ENCODE data around the gene TGFBR2. TPM values are rescaled to one million over a fixed set of nuclear protein-coding genes. Genes with fewer than 3 reads are reported as not detected.

The TGFBR2 gene
- total and polyA plus RNA-seq, 2 of the 13 experiments (the other 11 are each of a cell fraction or from before 2014, with no cell fraction given) = 82.2 to 187 TPM

DNA sequence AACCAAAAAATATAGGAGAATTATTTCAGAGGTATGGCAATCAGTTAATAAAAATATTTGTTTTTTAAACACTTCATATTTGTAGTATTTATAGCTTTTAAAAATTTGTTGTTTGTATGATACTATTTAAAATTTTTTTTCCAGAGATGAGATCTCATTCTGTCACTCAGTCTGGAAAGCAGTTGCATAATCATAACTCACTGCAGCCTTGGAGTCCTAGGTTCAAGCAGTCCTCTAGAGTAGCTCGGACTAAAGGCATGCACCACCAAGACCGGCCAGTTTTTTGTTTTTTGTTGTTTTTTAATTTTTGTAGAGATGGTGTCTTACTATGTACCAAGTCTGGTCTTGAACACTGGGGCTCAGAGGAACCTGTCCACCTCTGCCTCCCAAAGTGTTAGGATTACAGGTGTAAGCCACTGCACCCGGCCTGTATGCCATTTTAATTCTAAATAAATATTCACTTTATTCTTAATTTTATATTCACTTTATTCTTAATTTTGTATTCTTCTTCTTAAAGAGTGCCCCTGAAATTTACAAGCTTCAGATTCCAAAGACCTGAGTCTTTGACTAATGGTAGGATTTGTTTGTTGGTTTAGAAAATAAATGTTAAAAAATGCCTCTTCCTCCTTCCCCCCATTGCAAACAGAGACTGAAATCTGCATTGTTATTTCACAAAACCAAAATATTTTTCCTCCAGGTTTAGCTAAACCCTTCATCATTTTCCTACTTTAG lies 9.4 kb downstream of the TGFBR2 start (continued):
- TF ChIP-seq MBNL3 (CRISPR knock-in tag; conservative IDR thresholded peaks at IDR 0.05) (no peak), CENPX (CRISPR knock-in tag; IDR thresholded peaks at IDR 0.05) (no peak), ZNF7 (CRISPR knock-in tag; IDR thresholded peaks at IDR 0.05) (no peak), MTF1 (CRISPR knock-in tag; IDR thresholded peaks at IDR 0.05) (no peak), ONECUT2 (CRISPR knock-in tag; IDR thresholded peaks at IDR 0.05) (no peak), ZNF766 (CRISPR knock-in tag; IDR thresholded peaks at IDR 0.05; ENCODE audit: borderline replicate concordance) (no peak), PITX1 (CRISPR knock-in tag; IDR thresholded peaks at IDR 0.05) (no peak), ZNF629 (CRISPR knock-in tag; conservative IDR thresholded peaks at IDR 0.05) (no peak), POLR2G (IDR thresholded peaks at IDR 0.05; ENCODE audit: low read depth, low read length) (0 out of 2 replicates have a peak, but pooled peaks have one; percentile 16), ZNF205 (CRISPR knock-in tag; IDR thresholded peaks at IDR 0.05) (no peak), ZNF331 (CRISPR knock-in tag; IDR thresholded peaks at IDR 0.05) (no peak), JARID2 (CRISPR knock-in tag; IDR thresholded peaks at IDR 0.05; ENCODE audit: insufficient replicate concordance) (no peak), MAFF (IDR thresholded peaks at IDR 0.05; ENCODE audit: low read depth, low read length) (no peak), EED (CRISPR knock-in tag; IDR thresholded peaks at IDR 0.05) (no peak), RBM22 (optimal IDR thresholded peaks at IDR 0.05; ENCODE audit: low read length) (peak; percentile 90)
- TF ChIP-seq, protein P1, sequence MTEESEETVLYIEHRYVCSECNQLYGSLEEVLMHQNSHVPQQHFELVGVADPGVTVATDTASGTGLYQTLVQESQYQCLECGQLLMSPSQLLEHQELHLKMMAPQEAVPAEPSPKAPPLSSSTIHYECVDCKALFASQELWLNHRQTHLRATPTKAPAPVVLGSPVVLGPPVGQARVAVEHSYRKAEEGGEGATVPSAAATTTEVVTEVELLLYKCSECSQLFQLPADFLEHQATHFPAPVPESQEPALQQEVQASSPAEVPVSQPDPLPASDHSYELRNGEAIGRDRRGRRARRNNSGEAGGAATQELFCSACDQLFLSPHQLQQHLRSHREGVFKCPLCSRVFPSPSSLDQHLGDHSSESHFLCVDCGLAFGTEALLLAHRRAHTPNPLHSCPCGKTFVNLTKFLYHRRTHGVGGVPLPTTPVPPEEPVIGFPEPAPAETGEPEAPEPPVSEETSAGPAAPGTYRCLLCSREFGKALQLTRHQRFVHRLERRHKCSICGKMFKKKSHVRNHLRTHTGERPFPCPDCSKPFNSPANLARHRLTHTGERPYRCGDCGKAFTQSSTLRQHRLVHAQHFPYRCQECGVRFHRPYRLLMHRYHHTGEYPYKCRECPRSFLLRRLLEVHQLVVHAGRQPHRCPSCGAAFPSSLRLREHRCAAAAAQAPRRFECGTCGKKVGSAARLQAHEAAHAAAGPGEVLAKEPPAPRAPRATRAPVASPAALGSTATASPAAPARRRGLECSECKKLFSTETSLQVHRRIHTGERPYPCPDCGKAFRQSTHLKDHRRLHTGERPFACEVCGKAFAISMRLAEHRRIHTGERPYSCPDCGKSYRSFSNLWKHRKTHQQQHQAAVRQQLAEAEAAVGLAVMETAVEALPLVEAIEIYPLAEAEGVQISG (CRISPR knock-in tag; IDR thresholded peaks at IDR 0.05) = no peak
- TF ChIP-seq, protein P2, sequence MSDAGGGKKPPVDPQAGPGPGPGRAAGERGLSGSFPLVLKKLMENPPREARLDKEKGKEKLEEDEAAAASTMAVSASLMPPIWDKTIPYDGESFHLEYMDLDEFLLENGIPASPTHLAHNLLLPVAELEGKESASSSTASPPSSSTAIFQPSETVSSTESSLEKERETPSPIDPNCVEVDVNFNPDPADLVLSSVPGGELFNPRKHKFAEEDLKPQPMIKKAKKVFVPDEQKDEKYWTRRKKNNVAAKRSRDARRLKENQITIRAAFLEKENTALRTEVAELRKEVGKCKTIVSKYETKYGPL (CRISPR knock-in tag; IDR thresholded peaks at IDR 0.05) = peak; percentile 72; the same call in 1 of the 2 replicates
- TF ChIP-seq, protein P3, sequence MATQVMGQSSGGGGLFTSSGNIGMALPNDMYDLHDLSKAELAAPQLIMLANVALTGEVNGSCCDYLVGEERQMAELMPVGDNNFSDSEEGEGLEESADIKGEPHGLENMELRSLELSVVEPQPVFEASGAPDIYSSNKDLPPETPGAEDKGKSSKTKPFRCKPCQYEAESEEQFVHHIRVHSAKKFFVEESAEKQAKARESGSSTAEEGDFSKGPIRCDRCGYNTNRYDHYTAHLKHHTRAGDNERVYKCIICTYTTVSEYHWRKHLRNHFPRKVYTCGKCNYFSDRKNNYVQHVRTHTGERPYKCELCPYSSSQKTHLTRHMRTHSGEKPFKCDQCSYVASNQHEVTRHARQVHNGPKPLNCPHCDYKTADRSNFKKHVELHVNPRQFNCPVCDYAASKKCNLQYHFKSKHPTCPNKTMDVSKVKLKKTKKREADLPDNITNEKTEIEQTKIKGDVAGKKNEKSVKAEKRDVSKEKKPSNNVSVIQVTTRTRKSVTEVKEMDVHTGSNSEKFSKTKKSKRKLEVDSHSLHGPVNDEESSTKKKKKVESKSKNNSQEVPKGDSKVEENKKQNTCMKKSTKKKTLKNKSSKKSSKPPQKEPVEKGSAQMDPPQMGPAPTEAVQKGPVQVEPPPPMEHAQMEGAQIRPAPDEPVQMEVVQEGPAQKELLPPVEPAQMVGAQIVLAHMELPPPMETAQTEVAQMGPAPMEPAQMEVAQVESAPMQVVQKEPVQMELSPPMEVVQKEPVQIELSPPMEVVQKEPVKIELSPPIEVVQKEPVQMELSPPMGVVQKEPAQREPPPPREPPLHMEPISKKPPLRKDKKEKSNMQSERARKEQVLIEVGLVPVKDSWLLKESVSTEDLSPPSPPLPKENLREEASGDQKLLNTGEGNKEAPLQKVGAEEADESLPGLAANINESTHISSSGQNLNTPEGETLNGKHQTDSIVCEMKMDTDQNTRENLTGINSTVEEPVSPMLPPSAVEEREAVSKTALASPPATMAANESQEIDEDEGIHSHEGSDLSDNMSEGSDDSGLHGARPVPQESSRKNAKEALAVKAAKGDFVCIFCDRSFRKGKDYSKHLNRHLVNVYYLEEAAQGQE (IDR thresholded peaks at IDR 0.05; ENCODE audit: borderline replicate concordance in 1 of 2, low read depth in 1 of 2, low read length in 2 of 2) = no peak
- TF ChIP-seq, protein P4, sequence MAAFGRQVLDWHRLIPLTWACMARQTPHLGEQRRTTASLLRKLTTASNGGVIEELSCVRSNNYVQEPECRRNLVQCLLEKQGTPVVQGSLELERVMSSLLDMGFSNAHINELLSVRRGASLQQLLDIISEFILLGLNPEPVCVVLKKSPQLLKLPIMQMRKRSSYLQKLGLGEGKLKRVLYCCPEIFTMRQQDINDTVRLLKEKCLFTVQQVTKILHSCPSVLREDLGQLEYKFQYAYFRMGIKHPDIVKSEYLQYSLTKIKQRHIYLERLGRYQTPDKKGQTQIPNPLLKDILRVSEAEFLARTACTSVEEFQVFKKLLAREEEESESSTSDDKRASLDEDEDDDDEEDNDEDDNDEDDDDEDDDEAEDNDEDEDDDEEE (CRISPR knock-in tag; IDR thresholded peaks at IDR 0.05) = no peak
- TF ChIP-seq, protein P5, sequence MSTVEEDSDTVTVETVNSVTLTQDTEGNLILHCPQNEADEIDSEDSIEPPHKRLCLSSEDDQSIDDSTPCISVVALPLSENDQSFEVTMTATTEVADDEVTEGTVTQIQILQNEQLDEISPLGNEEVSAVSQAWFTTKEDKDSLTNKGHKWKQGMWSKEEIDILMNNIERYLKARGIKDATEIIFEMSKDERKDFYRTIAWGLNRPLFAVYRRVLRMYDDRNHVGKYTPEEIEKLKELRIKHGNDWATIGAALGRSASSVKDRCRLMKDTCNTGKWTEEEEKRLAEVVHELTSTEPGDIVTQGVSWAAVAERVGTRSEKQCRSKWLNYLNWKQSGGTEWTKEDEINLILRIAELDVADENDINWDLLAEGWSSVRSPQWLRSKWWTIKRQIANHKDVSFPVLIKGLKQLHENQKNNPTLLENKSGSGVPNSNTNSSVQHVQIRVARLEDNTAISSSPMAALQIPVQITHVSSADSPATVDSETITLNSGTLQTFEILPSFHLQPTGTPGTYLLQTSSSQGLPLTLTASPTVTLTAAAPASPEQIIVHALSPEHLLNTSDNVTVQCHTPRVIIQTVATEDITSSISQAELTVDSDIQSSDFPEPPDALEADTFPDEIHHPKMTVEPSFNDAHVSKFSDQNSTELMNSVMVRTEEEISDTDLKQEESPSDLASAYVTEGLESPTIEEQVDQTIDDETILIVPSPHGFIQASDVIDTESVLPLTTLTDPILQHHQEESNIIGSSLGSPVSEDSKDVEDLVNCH (CRISPR knock-in tag; IDR thresholded peaks at IDR 0.05) = no peak

Data from HepG2 (cell line).